GM12878 (cell line): ENCODE measurements around the gene MYOM1. TPM values are rescaled to one million over a fixed set of nuclear protein-coding genes. Genes with fewer than 3 reads are reported as not detected.
A peak's percentile ranks its signal among the peaks of the same experiment; 100 is the strongest.

Experiments
- ATAC-seq: fragments of 200-7000 bp; cut with Tn5 transposase; 3 replicates; pipeline ENCODE4 v1.9.1; 2020; ENCODE audit warnings: mild to moderate bottlenecking, moderate library complexity
- BruUV-seq: library from RNA; stranded (reverse); fragments of 400-500 nt; replicated peaks from 2 replicates; lab custom pipeline; 2021; lab: Mats Ljungman, UMichigan
- CTCF ChIA-PET: fragments of 300-600 bp; sonication (Branson Sonifier 250); formaldehyde crosslinking; extraction: SDS; loops from one replicate; lab custom pipeline; 2021; ENCODE audit warnings: inconsistent platforms; lab: Yijun Ruan, JAX
- POLR2A ChIA-PET: fragments of 350-600 bp; formaldehyde crosslinking; extraction: SDS; loops from one replicate; lab custom pipeline; 2021; ENCODE audit warnings: inconsistent platforms; lab: Charles Lee
- RAD21 ChIA-PET: fragments of 300-600 bp; sonication (Branson Sonifier 250); formaldehyde crosslinking; loops from one replicate; lab custom pipeline; 2023; ENCODE audit warnings: antibody characterized with exemption; ENCODE audit not compliant: unreplicated experiment; lab: Charles Lee
- SMC1A ChIA-PET: fragments of 300-600 bp; sonication (Branson Sonifier 250); formaldehyde crosslinking; loops from one replicate; lab custom pipeline; 2023; ENCODE audit not compliant: unreplicated experiment, uncharacterized antibody; lab: Charles Lee
- DNase-seq: peaks from one replicate; pipeline ENCODE4 v3.0.0-alpha.2; 2011; ENCODE audit warnings: low read depth, low spot score
- FAIRE-seq: peaks from 3 replicates; lab custom pipeline; 2011; peaks lifted over from hg19 to GRCh38; lab: Jason Lieb, UNC
- H2AFZ ChIP-seq: 2 replicates; pipeline ENCODE4 v1.6.0; 2011; ENCODE audit warnings: low read depth, low read length, control low read depth; ENCODE audit not compliant: control insufficient read depth
- H3K27ac ChIP-seq: 2 replicates; pipeline ENCODE4 v1.5.1; 2011; ENCODE audit warnings: control low read depth; ENCODE audit not compliant: control insufficient read depth, insufficient read depth
- H3K27me3 ChIP-seq, 2 experiments: replicated peaks in 1 of 2; 2 replicates each; pipeline versions ENCODE4 v1.6.0 to v1.6.1; 2011; ENCODE audit warnings: low read length in 1 of 2; ENCODE audit not compliant: control insufficient read depth in 2 of 2, insufficient read depth in 2 of 2
- H3K36me3 ChIP-seq, 2 experiments: 2 replicates each; pipeline ENCODE4 v1.5.1; 2011; ENCODE audit warnings: low read length in 1 of 2; ENCODE audit not compliant: control insufficient read depth in 2 of 2, insufficient read depth in 2 of 2
- H3K4me1 ChIP-seq: 2 replicates; pipeline ENCODE4 v1.6.1; 2011; ENCODE audit warnings: mild to moderate bottlenecking, low read length, moderate library complexity, mixed read lengths; ENCODE audit not compliant: control insufficient read depth, insufficient read depth
- H3K4me2 ChIP-seq: 2 replicates; pipeline ENCODE4 v1.6.0; 2011; ENCODE audit warnings: control low read depth; ENCODE audit not compliant: control insufficient read depth, insufficient read depth
- H3K4me3 ChIP-seq: fragments of 200-600 bp; sonication (generic); 2 replicates; pipeline ENCODE4 v1.5.1; 2016
- H3K79me2 ChIP-seq: 2 replicates; pipeline ENCODE4 v1.6.0; 2011; ENCODE audit warnings: low read length; ENCODE audit not compliant: control insufficient read depth, insufficient read depth
- H3K9ac ChIP-seq: 2 replicates; pipeline ENCODE4 v1.8.0; 2011; ENCODE audit warnings: low read length, control low read depth, mixed read lengths; ENCODE audit not compliant: control insufficient read depth, insufficient read depth
- H3K9me3 ChIP-seq: replicated peaks from 3 replicates; pipeline ENCODE4 v1.5.1; 2011; ENCODE audit warnings: mild to moderate bottlenecking, low read length; ENCODE audit not compliant: control insufficient read depth, insufficient read depth
- H4K20me1 ChIP-seq: 2 replicates; pipeline ENCODE4 v1.6.0; 2011; ENCODE audit not compliant: control insufficient read depth, insufficient read depth
- CBFB ChIP-seq: IDR thresholded peaks from 2 replicates; pipeline ENCODE4 v1.6.1; 2016; ENCODE audit warnings: antibody characterized with exemption, low read depth
- CHD2 ChIP-seq: IDR thresholded peaks from 2 replicates; pipeline ENCODE4 v1.6.1; 2011; ENCODE audit warnings: low read depth, low read length, improper control_type of control experiment, borderline replicate concordance
- IKZF1 ChIP-seq: fragments of 450-650 bp; conservative IDR thresholded peaks from 2 replicates; pipeline ENCODE4 v1.6.1; 2017; ENCODE audit warnings: antibody characterized with exemption, mild to moderate bottlenecking
- IKZF2 ChIP-seq, 2 experiments: fragments of 450-650 bp; IDR thresholded peaks; 2 replicates each; pipeline ENCODE4 v1.6.1; 2017; ENCODE audit warnings: mild to moderate bottlenecking in 2 of 2, moderate library complexity in 2 of 2
- IRF4 ChIP-seq: IDR thresholded peaks from 2 replicates; pipeline ENCODE4 v1.6.1; 2011; ENCODE audit warnings: low read depth, low read length
- LARP7 ChIP-seq: fragments of 450-650 bp; IDR thresholded peaks from 2 replicates; pipeline ENCODE4 v1.6.1; 2017; ENCODE audit warnings: mild to moderate bottlenecking
- NKRF ChIP-seq: fragments of 450-650 bp; conservative IDR thresholded peaks from 2 replicates; pipeline ENCODE4 v1.6.1; 2017; ENCODE audit warnings: mild to moderate bottlenecking, moderate library complexity
- NR2C2 ChIP-seq: IDR thresholded peaks from 2 replicates; pipeline ENCODE4 v1.6.1; 2011; ENCODE audit warnings: borderline replicate concordance, low read depth; ENCODE audit not compliant: control insufficient read depth, insufficient read length
- NR2F1 ChIP-seq: fragments of 450-650 bp; conservative IDR thresholded peaks from 2 replicates; pipeline ENCODE4 v1.6.1; 2017; ENCODE audit warnings: mild to moderate bottlenecking
- POLR2AphosphoS5 ChIP-seq: IDR thresholded peaks from 2 replicates; pipeline ENCODE4 v1.6.1; 2011; ENCODE audit warnings: mild to moderate bottlenecking, low read length, inconsistent platforms
- TCF3 ChIP-seq: IDR thresholded peaks from 2 replicates; pipeline ENCODE4 v1.6.1; 2012; ENCODE audit warnings: low read depth, mild to moderate bottlenecking, low read length, borderline replicate concordance; ENCODE audit not compliant: insufficient read depth
- WGBS: methylation state at CpG from one replicate; pipeline ENCODE4 v1.1.6; 2016; ENCODE audit warnings: low lambda C conversion rate; ENCODE audit not compliant: insufficient replicate concordance, insufficient coverage; ENCODE audit errors: missing lambda C conversion rate; 5-methylcytosine and 5-hydroxymethylcytosine counted together
- in situ Hi-C: fragments of 300-500 bp; cut with MboI; formaldehyde crosslinking; loops from 9 replicates; pipeline ENCODE4 v1.14.3; 2018; ENCODE audit warnings: mixed read lengths
- intact Hi-C: fragments of 100-400 bp; cut with micrococcal nuclease; formaldehyde crosslinking; loops from one replicate; pipeline ENCODE4 v1.14.2; 2022; ENCODE audit not compliant: unreplicated experiment
- polyA plus RNA-seq, 11 experiments: library from polyadenylated mRNA; depleted of rRNA in 4 of 11; unstranded in 6 of 11; stranded (reverse) in 5 of 11; fragments of >200 nt; fragmentation: Nextera tagmentation in 4 of 11; fragmentation: Illumina TruSeq in 1 of 11; extraction: Ambion mirVana in 4 of 11; extraction: Trizol in 1 of 11; gene quantifications; 1 replicate in 1 of 11; 2 replicates in 10 of 11; pipeline versions ENCODE4 v1.2.1 to v1.2.3, GENCODE V29; 2011 to 2016; ENCODE audit warnings: inconsistent platforms in 2 of 11, missing spikeins in 2 of 11, low read depth in 1 of 11
- total RNA-seq, 4 experiments: library from RNA; depleted of rRNA in 3 of 4; stranded (reverse); fragments of >200 nt in 3 of 4; fragmentation: Illumina TruSeq in 1 of 4; extraction: Trizol in 1 of 4; gene quantifications; 2 replicates each; pipeline versions ENCODE4 v1.2.1 to v1.2.3, GENCODE V29; 2013 to 2021
- TF ChIP-seq, protein P1 (sequence below): fragments of 450-650 bp; IDR thresholded peaks from 2 replicates; pipeline ENCODE4 v1.6.1; 2017; ENCODE audit warnings: low read depth, mild to moderate bottlenecking, moderate library complexity

The MYOM1 gene
- total and polyA plus RNA-seq, 10 of the 15 experiments (the other 5 are each of a cell fraction or from before 2014, with no cell fraction given), result 0.06 to 1.0 (median 0.57) TPM

GRCh38 chr18:3262234-3263131 is 42.7 kb upstream of the MYOM1 start:
- H3K9ac ChIP-seq, result peak overlapping the region; percentile 86
- TF ChIP-seq POLR2AphosphoS5 (no peak), LARP7 (0 out of 2 replicates have a peak, but pooled peaks have one; percentile 37), CHD2 (no peak; the same call in none of the 2 replicates), NR2F1 (0 out of 2 replicates have a peak, but pooled peaks have one; percentile 33), CBFB (0 out of 2 replicates have a peak, but pooled peaks have one; percentile 21), TCF3 (0 out of 2 replicates have a peak, but pooled peaks have one; percentile 33), IRF4 (0 out of 2 replicates have a peak, but pooled peaks have one; percentile 21), NR2C2 (no peak), NKRF (peak; percentile 81), IKZF2 (IDR thresholded peaks at IDR 0.05) (peak; percentile 28 to 50; a peak in 1 of 4 replicates), IKZF1 (0 out of 2 replicates have a peak, but pooled peaks have one; percentile 9)
- TF ChIP-seq, protein P1, sequence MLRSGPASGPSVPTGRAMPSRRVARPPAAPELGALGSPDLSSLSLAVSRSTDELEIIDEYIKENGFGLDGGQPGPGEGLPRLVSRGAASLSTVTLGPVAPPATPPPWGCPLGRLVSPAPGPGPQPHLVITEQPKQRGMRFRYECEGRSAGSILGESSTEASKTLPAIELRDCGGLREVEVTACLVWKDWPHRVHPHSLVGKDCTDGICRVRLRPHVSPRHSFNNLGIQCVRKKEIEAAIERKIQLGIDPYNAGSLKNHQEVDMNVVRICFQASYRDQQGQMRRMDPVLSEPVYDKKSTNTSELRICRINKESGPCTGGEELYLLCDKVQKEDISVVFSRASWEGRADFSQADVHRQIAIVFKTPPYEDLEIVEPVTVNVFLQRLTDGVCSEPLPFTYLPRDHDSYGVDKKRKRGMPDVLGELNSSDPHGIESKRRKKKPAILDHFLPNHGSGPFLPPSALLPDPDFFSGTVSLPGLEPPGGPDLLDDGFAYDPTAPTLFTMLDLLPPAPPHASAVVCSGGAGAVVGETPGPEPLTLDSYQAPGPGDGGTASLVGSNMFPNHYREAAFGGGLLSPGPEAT, result peak; percentile 44; the same call in 1 of the 2 replicates
- TF ChIP-seq, all 136 proteins: peak for 9
- intact Hi-C loops (no loop called here), in situ Hi-C loops (loop anchor here (25.0 kb wide), 1 partner anchor 1000 kb away; no protein-coding TSS in a partner anchor)
- peak overlapping the region; percentile 86 for H2AFZ ChIP-seq
- peak overlapping the region; percentile 91 for H3K27ac ChIP-seq
- DNase-seq, result no peak
- no TSS peak for BruUV-seq
- CTCF ChIA-PET, result interaction anchor here (0.9 to 3.4 kb wide), 7 partner anchors 11 to 192 kb away, joined by 3 to 15 read pairs (median 7); partner anchors contain the start of gene MYL12A
- POLR2A ChIA-PET, result interaction anchor here (0.6 to 5.1 kb wide), 7 partner anchors 11 to 255 kb away, joined by 3 to 36 read pairs (median 11); partner anchors contain the start of gene MYL12A
- SMC1A ChIA-PET, result interaction anchor here (1.1 to 5.2 kb wide), 6 partner anchors 11 to 197 kb away, joined by 3 to 105 read pairs (median 16); partner anchors contain the start of gene MYL12A
- H3K4me3 ChIP-seq, result peak overlapping the region; percentile 84
- peaks cover 0 to 19% of the 10 kb centered on the region in 2 experiments; a peak in 1 of 4 replicates for H3K36me3 ChIP-seq
- peak overlapping the region; percentile 83 for H3K4me2 ChIP-seq
- RAD21 ChIA-PET, result interaction anchor here (1.0 to 4.6 kb wide), 7 partner anchors 11 to 404 kb away, joined by 3 to 37 read pairs (median 8); partner anchors contain the start of gene MYL12A
- peaks cover 6% of the 10 kb centered on the region for H3K4me1 ChIP-seq
- H4K20me1 ChIP-seq, result no peaks in the 10 kb centered on the region
- FAIRE-seq, result no peak
- H3K27me3 ChIP-seq, result no peaks in the 10 kb centered on the region
- peaks cover 65% of the 10 kb centered on the region for H3K79me2 ChIP-seq
- ATAC-seq, result peak; percentile 53
- under 1% methylated on average over 67 of the region's 69 CpGs for WGBS
- H3K9me3 ChIP-seq, result no peaks in the 10 kb centered on the region
